ENCODE results near the gene SLC13A3.

DNA sequence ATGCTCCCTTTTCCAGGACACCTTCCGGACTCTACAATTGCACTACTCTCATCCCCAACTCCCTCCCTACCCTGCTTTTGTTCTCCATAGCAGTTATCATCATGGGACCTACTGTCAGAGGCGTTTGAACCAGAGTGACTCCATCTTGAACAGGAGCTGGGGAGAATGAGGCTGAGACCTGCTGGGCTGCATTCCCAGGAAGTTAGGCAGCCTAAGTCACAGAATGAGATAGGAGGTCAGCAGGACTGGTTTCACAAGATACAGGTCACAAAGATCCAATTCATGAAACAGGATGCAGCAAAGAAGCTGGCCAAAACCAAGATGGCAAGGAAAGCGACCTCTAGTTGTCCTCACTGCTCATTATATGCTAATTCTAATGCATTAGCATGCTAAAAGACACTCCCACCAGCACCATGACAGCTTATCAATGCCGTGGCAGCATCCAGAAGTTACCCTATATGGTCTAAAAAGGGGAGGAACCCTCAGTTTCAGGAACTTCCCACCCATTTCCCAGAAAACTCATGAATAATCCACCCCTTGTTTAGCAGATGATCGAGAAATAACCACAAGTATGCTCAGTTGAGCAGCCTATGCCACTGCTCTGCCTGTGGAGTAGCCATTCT lies 15.6 kb downstream of the SLC13A3 start:
- TF ChIP-seq, protein P1, sequence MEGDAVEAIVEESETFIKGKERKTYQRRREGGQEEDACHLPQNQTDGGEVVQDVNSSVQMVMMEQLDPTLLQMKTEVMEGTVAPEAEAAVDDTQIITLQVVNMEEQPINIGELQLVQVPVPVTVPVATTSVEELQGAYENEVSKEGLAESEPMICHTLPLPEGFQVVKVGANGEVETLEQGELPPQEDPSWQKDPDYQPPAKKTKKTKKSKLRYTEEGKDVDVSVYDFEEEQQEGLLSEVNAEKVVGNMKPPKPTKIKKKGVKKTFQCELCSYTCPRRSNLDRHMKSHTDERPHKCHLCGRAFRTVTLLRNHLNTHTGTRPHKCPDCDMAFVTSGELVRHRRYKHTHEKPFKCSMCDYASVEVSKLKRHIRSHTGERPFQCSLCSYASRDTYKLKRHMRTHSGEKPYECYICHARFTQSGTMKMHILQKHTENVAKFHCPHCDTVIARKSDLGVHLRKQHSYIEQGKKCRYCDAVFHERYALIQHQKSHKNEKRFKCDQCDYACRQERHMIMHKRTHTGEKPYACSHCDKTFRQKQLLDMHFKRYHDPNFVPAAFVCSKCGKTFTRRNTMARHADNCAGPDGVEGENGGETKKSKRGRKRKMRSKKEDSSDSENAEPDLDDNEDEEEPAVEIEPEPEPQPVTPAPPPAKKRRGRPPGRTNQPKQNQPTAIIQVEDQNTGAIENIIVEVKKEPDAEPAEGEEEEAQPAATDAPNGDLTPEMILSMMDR (IDR thresholded peaks at IDR 0.05): no peak
- TF ChIP-seq EZH2 (IDR thresholded peaks at IDR 0.05): no peak

Data from neural progenitor cell (in vitro differentiated cells).